GM12891 (cell line): ENCODE data around the gene GMDS.

Experiments
- POLR2A ChIP-seq: IDR thresholded peaks from 2 replicates; pipeline ENCODE4 v1.6.1; 2011; ENCODE audit warnings: low read depth, low read length, control low read depth
- POLR2AphosphoS5 ChIP-seq: IDR thresholded peaks from 2 replicates; pipeline ENCODE4 v1.6.1; 2011; ENCODE audit warnings: low read depth, low read length, control low read depth
- POU2F2 ChIP-seq: IDR thresholded peaks from 2 replicates; pipeline ENCODE4 v1.6.1; 2011; ENCODE audit warnings: low read depth, mild to moderate bottlenecking, control low read depth, low read length, moderate library complexity
- TAF1 ChIP-seq: IDR thresholded peaks from 2 replicates; pipeline ENCODE4 v1.6.1; 2011; ENCODE audit warnings: low read depth, low read length, control low read depth

- TF ChIP-seq POLR2A (no peak), POU2F2 (no peak), POLR2AphosphoS5 (no peak), TAF1 (no peak)
Observed at GRCh38 chr6:2021713-2022125, 223.7 kb downstream of the GMDS start.
